Esophagus muscularis mucosa (tissue), 3 donors: ENCODE measurements around the gene MS4A15.

Experiments used
- POLR2A ChIP-seq: fragments of 450-650 bp; IDR thresholded peaks from one replicate; pipeline ENCODE4 v1.6.1; 2017; ENCODE audit warnings: antibody characterized with exemption, moderate library complexity, mild to moderate bottlenecking, low read depth
- POLR2AphosphoS5 ChIP-seq, 2 donors: sonication (generic); formaldehyde crosslinking; IDR thresholded peaks; one replicate each; pipeline ENCODE4 v1.6.1; 2017; ENCODE audit warnings: antibody characterized with exemption in 2 of 2
- TF ChIP-seq, protein P1 (sequence below), 3 experiments: fragments of 200-600 bp in 2 of 3; fragments of 450-650 bp in 1 of 3; sonication (generic) in 2 of 3; IDR thresholded peaks; one replicate each; pipeline ENCODE4 v1.5.1; 2017 to 2019; ENCODE audit warnings: antibody characterized with exemption in 3 of 3, mild to moderate bottlenecking in 2 of 3, moderate library complexity in 1 of 3

DNA sequence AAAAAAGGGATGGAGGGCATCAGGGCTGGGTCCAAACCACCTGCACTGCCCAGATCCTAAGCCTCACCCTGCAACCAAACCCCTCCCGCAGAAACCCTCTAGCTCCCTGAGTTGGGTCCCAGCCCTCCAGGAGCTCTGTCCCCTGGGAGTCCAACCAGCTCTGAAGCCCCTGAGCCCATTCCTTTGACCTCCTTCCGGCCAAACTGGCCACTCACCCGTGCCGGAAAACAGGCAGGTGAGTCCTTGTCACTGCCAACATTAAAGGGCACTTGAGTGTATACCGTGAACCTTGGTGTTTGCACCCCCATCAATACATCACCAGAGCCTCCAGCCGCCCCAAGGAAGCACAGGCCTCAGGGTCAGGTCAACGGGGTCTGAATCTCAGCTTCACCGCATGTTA is 11.5 kb downstream of the MS4A15 start:
- TF ChIP-seq, protein P1, sequence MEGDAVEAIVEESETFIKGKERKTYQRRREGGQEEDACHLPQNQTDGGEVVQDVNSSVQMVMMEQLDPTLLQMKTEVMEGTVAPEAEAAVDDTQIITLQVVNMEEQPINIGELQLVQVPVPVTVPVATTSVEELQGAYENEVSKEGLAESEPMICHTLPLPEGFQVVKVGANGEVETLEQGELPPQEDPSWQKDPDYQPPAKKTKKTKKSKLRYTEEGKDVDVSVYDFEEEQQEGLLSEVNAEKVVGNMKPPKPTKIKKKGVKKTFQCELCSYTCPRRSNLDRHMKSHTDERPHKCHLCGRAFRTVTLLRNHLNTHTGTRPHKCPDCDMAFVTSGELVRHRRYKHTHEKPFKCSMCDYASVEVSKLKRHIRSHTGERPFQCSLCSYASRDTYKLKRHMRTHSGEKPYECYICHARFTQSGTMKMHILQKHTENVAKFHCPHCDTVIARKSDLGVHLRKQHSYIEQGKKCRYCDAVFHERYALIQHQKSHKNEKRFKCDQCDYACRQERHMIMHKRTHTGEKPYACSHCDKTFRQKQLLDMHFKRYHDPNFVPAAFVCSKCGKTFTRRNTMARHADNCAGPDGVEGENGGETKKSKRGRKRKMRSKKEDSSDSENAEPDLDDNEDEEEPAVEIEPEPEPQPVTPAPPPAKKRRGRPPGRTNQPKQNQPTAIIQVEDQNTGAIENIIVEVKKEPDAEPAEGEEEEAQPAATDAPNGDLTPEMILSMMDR (IDR thresholded peaks at IDR 0.05): no peak
- no peak for TF ChIP-seq POLR2A
- no peak for TF ChIP-seq POLR2AphosphoS5 (IDR thresholded peaks at IDR 0.05)
